Muscle layer of duodenum (tissue), 2 donors: ENCODE results near the gene CRABP1.

Source experiments
- H3K27ac ChIP-seq: one replicate; pipeline ENCODE4 v1.7.0; 2013; ENCODE audit warnings: mild to moderate bottlenecking, low read length
- H3K27me3 ChIP-seq: one replicate; pipeline ENCODE4 v1.7.0; 2013; ENCODE audit warnings: low read depth, mild to moderate bottlenecking, control low read depth, low read length
- H3K36me3 ChIP-seq, 2 donors: one replicate each; pipeline ENCODE4 v1.7.0; 2013; ENCODE audit warnings: low read length in 2 of 2, control low read depth in 1 of 2, mild to moderate bottlenecking in 1 of 2; ENCODE audit not compliant: insufficient read depth in 2 of 2, control insufficient read depth in 1 of 2
- H3K4me1 ChIP-seq, 2 donors: one replicate each; pipeline ENCODE4 v1.7.0; 2013; ENCODE audit warnings: low read length in 2 of 2, mild to moderate bottlenecking in 2 of 2, control low read depth in 1 of 2, moderate library complexity in 1 of 2; ENCODE audit not compliant: insufficient read depth in 2 of 2, control insufficient read depth in 1 of 2
- H3K4me3 ChIP-seq, 2 donors: one replicate each; pipeline ENCODE4 v1.7.0; 2013; ENCODE audit warnings: low read length in 2 of 2, low read depth in 1 of 2, mild to moderate bottlenecking in 1 of 2
- H3K9me3 ChIP-seq, 2 donors: one replicate each; pipeline ENCODE4 v1.7.0; 2013; ENCODE audit warnings: low read length in 2 of 2, control low read depth in 1 of 2, mild to moderate bottlenecking in 1 of 2; ENCODE audit not compliant: control insufficient read depth in 1 of 2
- donor health status: healthy.

CRABP1 gene

DNA sequence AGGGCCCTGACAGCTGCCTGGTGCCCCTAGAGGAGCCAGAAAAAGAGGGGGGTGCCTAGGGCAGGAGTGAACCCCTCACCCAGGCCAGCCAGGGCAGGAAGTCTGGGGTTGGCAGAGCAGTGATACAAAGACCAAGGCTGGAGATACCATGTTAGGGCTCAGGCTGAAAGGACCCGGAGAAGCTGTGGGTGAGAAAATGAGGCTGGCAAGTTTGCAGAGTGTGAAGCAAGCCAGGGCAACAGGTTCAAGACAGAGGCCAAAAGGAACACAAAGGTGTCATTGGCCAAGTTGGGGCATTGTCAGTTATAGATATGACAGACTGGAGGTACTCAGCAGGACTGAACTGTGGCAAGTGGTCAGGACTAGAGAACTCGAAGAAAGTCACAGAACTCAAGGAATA is 57.2 kb downstream of the CRABP1 start:
- Histone ChIP-seq H3K9me3 (no peaks in the 10 kb centered on the region), H3K4me1 (peaks cover 0 to 12% of the 10 kb centered on the region in 2 donors), H3K27me3 (no peaks in the 10 kb centered on the region), H3K4me3 (no peak overlapping the region), H3K36me3 (no peaks in the 10 kb centered on the region), H3K27ac (no peak overlapping the region)
